Uterus (tissue), 4 donors: ENCODE data around the gene STRN. TPM values are rescaled to one million over a fixed set of nuclear protein-coding genes. Genes with fewer than 3 reads are reported as not detected.
"Not testable (repeated sequence)": the region's sequence is repeated elsewhere in the genome, so short reads cannot be mapped to it uniquely, and the experiment has no call there.

Source experiments
- DNase-seq, 2 donors: peaks; one replicate each; pipeline ENCODE4 v3.0.0-alpha.2; 2019 to 2020
- H3K27ac ChIP-seq, 2 donors: fragments of 200-600 bp; sonication (generic); 1 replicate in 1 of 2; 2 replicates in 1 of 2; pipeline ENCODE4 v1.5.1; 2016 to 2018
- H3K27me3 ChIP-seq, 2 donors: fragments of 200-600 bp; sonication (generic); one replicate each; pipeline ENCODE4 v1.5.1; 2018 to 2019; ENCODE audit warnings: control low read depth in 1 of 2
- H3K36me3 ChIP-seq, 2 donors: fragments of 200-600 bp; sonication (generic); one replicate each; pipeline ENCODE4 v1.5.1; 2019; ENCODE audit warnings: control low read depth in 1 of 2
- H3K4me1 ChIP-seq, 2 donors: fragments of 200-600 bp; sonication (generic); one replicate each; pipeline ENCODE4 v1.5.1; 2018 to 2019; ENCODE audit warnings: control low read depth in 1 of 2
- H3K4me3 ChIP-seq, 2 donors: fragments of 200-600 bp; sonication (generic); 1 replicate in 1 of 2; 2 replicates in 1 of 2; pipeline ENCODE4 v1.5.1; 2018 to 2019; ENCODE audit warnings: mild to moderate bottlenecking in 1 of 2
- H3K9me3 ChIP-seq, 2 donors: fragments of 200-600 bp; sonication (generic); one replicate each; pipeline ENCODE4 v1.5.1; 2019; ENCODE audit warnings: control low read depth in 1 of 2
- CTCF ChIP-seq, 4 experiments: fragments of 200-600 bp in 2 of 4; fragments of 450-650 bp in 2 of 4; sonication (generic) in 2 of 4; IDR thresholded peaks; one replicate each; pipeline ENCODE4 v1.5.1; 2016 to 2019; ENCODE audit warnings: antibody characterized with exemption in 4 of 4, mild to moderate bottlenecking in 2 of 4, moderate library complexity in 1 of 4
- POLR2A ChIP-seq, 2 donors: fragments of 450-650 bp; IDR thresholded peaks; one replicate each; pipeline ENCODE4 v1.6.1; 2016; ENCODE audit warnings: antibody characterized with exemption in 2 of 2, mild to moderate bottlenecking in 1 of 2, moderate library complexity in 1 of 2
- intact Hi-C: fragments of 100-400 bp; cut with DNase I; formaldehyde crosslinking; loops from one replicate; pipeline ENCODE4 v1.15.1; 2023; ENCODE audit warnings: low total_unique reads
- total RNA-seq, 4 donors: library from RNA; depleted of rRNA in 3 of 4; stranded (reverse); fragments of >200 nt in 3 of 4; gene quantifications; one replicate each; pipeline versions ENCODE4 v1.1.0 to v1.2.4, GENCODE V29; 2014 to 2023
- donor health status: DM: yes; HTN: yes; CAD: no.

Gene STRN
- total RNA-seq, 4 donors from 2014 or later: 12.0 to 29.0 (median 20.2) TPM

GRCh38 chr2:36952748-36953197 is 13.6 kb downstream of the STRN start:
- no peak for TF ChIP-seq POLR2A (IDR thresholded peaks at IDR 0.05)
- TF ChIP-seq CTCF (IDR thresholded peaks at IDR 0.05): no peak
- no peaks in the 10 kb centered on the region for H3K4me1 ChIP-seq
- intact Hi-C loops: no loop called here
- no peak overlapping the region for H3K27ac ChIP-seq
- DNase-seq: no peak
- H3K9me3 ChIP-seq: no peaks in the 10 kb centered on the region
- H3K36me3 ChIP-seq: no peaks in the 10 kb centered on the region
- H3K4me3 ChIP-seq: no peak overlapping the region
- no peaks in the 10 kb centered on the region for H3K27me3 ChIP-seq

GRCh38 chr2:36951574-36951973 is 14.8 kb downstream of the STRN start:
- Histone ChIP-seq H3K4me3 (no peak overlapping the region), H3K36me3 (no peaks in the 10 kb centered on the region), H3K9me3 (no peaks in the 10 kb centered on the region), H3K27me3 (no peaks in the 10 kb centered on the region), H3K4me1 (no peaks in the 10 kb centered on the region), H3K27ac (no peak overlapping the region)
- TF ChIP-seq POLR2A (IDR thresholded peaks at IDR 0.05) (no peak), CTCF (IDR thresholded peaks at IDR 0.05) (no peak)
- intact Hi-C loops: no loop called here
- no peak for DNase-seq

GRCh38 chr2:36951027-36951518 is 15.3 kb downstream of the STRN start:
- Histone ChIP-seq H3K27me3 (no peaks in the 10 kb centered on the region), H3K36me3 (no peaks in the 10 kb centered on the region), H3K4me3 (no peak overlapping the region), H3K27ac (no peak overlapping the region), H3K4me1 (no peaks in the 10 kb centered on the region), H3K9me3 (no peaks in the 10 kb centered on the region)
- DNase-seq: no peak
- TF ChIP-seq CTCF (IDR thresholded peaks at IDR 0.05): no peak
- TF ChIP-seq POLR2A (IDR thresholded peaks at IDR 0.05): no peak
- intact Hi-C loops: no loop called here

GRCh38 chr2:36949845-36950244 is 16.5 kb downstream of the STRN start:
- intact Hi-C loops: no loop called here
- H3K36me3 ChIP-seq: no peaks in the 10 kb centered on the region
- no peak overlapping the region for H3K27ac ChIP-seq
- TF ChIP-seq CTCF (IDR thresholded peaks at IDR 0.05): no peak
- TF ChIP-seq POLR2A (IDR thresholded peaks at IDR 0.05): no peak
- no peaks in the 10 kb centered on the region for H3K27me3 ChIP-seq
- no peaks in the 10 kb centered on the region for H3K4me1 ChIP-seq
- no peak for DNase-seq
- H3K4me3 ChIP-seq: no peak overlapping the region
- no peaks in the 10 kb centered on the region for H3K9me3 ChIP-seq

- H3K9me3 ChIP-seq, H3K27ac ChIP-seq, intact Hi-C loops, H3K36me3 ChIP-seq, H3K4me1 ChIP-seq, H3K27me3 ChIP-seq, H3K4me3 ChIP-seq, DNase-seq: not testable (repeated sequence)
These were observed 21.1 kb downstream of the STRN start for GRCh38 chr2:36945240-36945639.

GRCh38 chr2:36941867-36942266 is 24.5 kb downstream of the STRN start:
- DNase-seq: no peak
- Histone ChIP-seq H3K4me3 (no peak overlapping the region), H3K4me1 (no peaks in the 10 kb centered on the region), H3K36me3 (no peaks in the 10 kb centered on the region), H3K27ac (no peak overlapping the region), H3K9me3 (no peaks in the 10 kb centered on the region), H3K27me3 (no peaks in the 10 kb centered on the region)
- TF ChIP-seq CTCF (IDR thresholded peaks at IDR 0.05) (no peak), POLR2A (IDR thresholded peaks at IDR 0.05) (no peak)
- intact Hi-C loops: no loop called here

- H3K4me3 ChIP-seq, H3K4me1 ChIP-seq, H3K27ac ChIP-seq, H3K9me3 ChIP-seq, intact Hi-C loops, H3K36me3 ChIP-seq, DNase-seq, H3K27me3 ChIP-seq: not testable (repeated sequence)
These were observed 29.8 kb downstream of the STRN start for GRCh38 chr2:36936526-36936925.

- not testable (repeated sequence) for H3K36me3 ChIP-seq
These were observed 34.6 kb downstream of the STRN start for GRCh38 chr2:36931688-36932087.

More at GRCh38 chr2:36931688-36932087, 34.6 kb downstream of the STRN start:
- H3K4me1 ChIP-seq, H3K4me3 ChIP-seq, intact Hi-C loops, DNase-seq, H3K27me3 ChIP-seq, H3K9me3 ChIP-seq, H3K27ac ChIP-seq: not testable (repeated sequence)
